GM12801 (cell line): ENCODE measurements around the gene RDH5.

Experiments
- CTCF ChIP-seq: IDR thresholded peaks from one replicate; pipeline ENCODE4 v1.5.1; 2011; ENCODE audit warnings: control low read depth; ENCODE audit not compliant: insufficient read length; ENCODE audit errors: extremely low read depth

RDH5 gene

GRCh38 chr12:55726971-55727370 is 6.8 kb downstream of the RDH5 start:
- no peak for TF ChIP-seq CTCF

GRCh38 chr12:55727643-55728185 is 7.5 kb downstream of the RDH5 start:
- no peak for TF ChIP-seq CTCF

- no peak for TF ChIP-seq CTCF
Observed at GRCh38 chr12:55728186-55728938, 8.2 kb downstream of the RDH5 start.

GRCh38 chr12:55728939-55729818 is 9.0 kb downstream of the RDH5 start, which contains the start of gene CD63:
Gene CD63, minus strand, starts transcription at chr12:55729009. Its CDS starts 668 bp downstream, at chr12:55728341.
- no peak for TF ChIP-seq CTCF

- no peak for TF ChIP-seq CTCF
Observed at GRCh38 chr12:55729819-55730818, 9.9 kb downstream of the RDH5 start.

GRCh38 chr12:55732288-55732687 is 12.1 kb downstream of the RDH5 start:
- TF ChIP-seq CTCF, result no peak
